ENCODE data around the gene MOSPD3. TPM values are rescaled to one million over a fixed set of nuclear protein-coding genes. Genes with fewer than 3 reads are reported as not detected.
"Not testable (repeated sequence)": the region's sequence is repeated elsewhere in the genome, so short reads cannot be mapped to it uniquely, and the experiment has no call there.

MOSPD3 gene
- 10 to 100 TPM in 2 of 5 donors, 1 to 10 TPM in 2, not detected in 1; 4.0 to 21.1 (median 9.8) TPM for total RNA-seq
- polyA plus RNA-seq = 10 to 100 TPM; 20.4 to 30.7 (median 29.1) TPM
- long read RNA-seq, donor 1, partial matches to known transcripts = 0 of 4 reads
- long read RNA-seq, donor 1, other reads (novel, unspliced or antisense) = 0 of 4 reads
- long read RNA-seq, donor 2, transcript MOSPD3-203 (5 exons, 1,191 nt) = major isoform, 8 of 11 reads
- long read RNA-seq, donor 2, partial matches to known transcripts = 0 of 11 reads
- long read RNA-seq, donor 2, other reads (novel, unspliced or antisense) = 0 of 11 reads
- long read RNA-seq, donor 3, partial matches to known transcripts = 0 of 2 reads
- long read RNA-seq, donor 3, other reads (novel, unspliced or antisense) = 0 of 2 reads
- long read RNA-seq, donor 4, partial matches to known transcripts = 0 of 1 reads
- long read RNA-seq, donor 4, other reads (novel, unspliced or antisense) = 0 of 1 reads
- long read RNA-seq, donor 5, transcript MOSPD3-203 (5 exons, 1,191 nt) = major isoform, 9 of 17 reads
- long read RNA-seq, donor 5, transcript MOSPD3-208 (3 exons, 571 nt) = minor isoform, 7 of 17 reads
- long read RNA-seq, donor 5, partial matches to known transcripts = 0 of 17 reads
- long read RNA-seq, donor 5, other reads (novel, unspliced or antisense) = 0 of 17 reads
- long read RNA-seq, donor 6, transcript MOSPD3-203 (5 exons, 1,191 nt) = major isoform, 12 of 22 reads
- long read RNA-seq, donor 6, partial matches to known transcripts = 0 of 22 reads
- long read RNA-seq, donor 6, other reads (novel, unspliced or antisense) = 0 of 22 reads
- long read RNA-seq, donor 7, transcript MOSPD3-203 (5 exons, 1,191 nt) = major isoform, 8 of 12 reads
- long read RNA-seq, donor 7, partial matches to known transcripts = 0 of 12 reads
- long read RNA-seq, donor 7, other reads (novel, unspliced or antisense) = 0 of 12 reads
- long read RNA-seq, donor 8, transcript MOSPD3-203 (5 exons, 1,191 nt) = major isoform, 6 of 9 reads
- long read RNA-seq, donor 8, partial matches to known transcripts = 0 of 9 reads
- long read RNA-seq, donor 8, other reads (novel, unspliced or antisense) = 0 of 9 reads
- long read RNA-seq, donor 9, partial matches to known transcripts = 7 of 11 reads
- long read RNA-seq, donor 9, other reads (novel, unspliced or antisense) = 0 of 11 reads
- long read RNA-seq, donor 10, partial matches to known transcripts = 0 of 2 reads
- long read RNA-seq, donor 10, other reads (novel, unspliced or antisense) = 0 of 2 reads

GRCh38 chr7:100611983-100612729, at the start of gene MOSPD3:
TSS of gene MOSPD3 (plus strand) at chr7:100612540. CDS start at chr7:100612792, 252 bp downstream.
- H3K36me3 ChIP-seq = peaks cover 0 to 22% (median 14%) of the 10 kb centered on the region in 4 donors
- DNase-seq = peak; percentile 99 to 100
- H3K4me3 ChIP-seq = peak within 1 kb of the TSS; percentile 70 to 89 (median 86)
- 0 to 1% (median 0%) methylated on average over 24 to 61 of the region's 61 CpGs for WGBS, 5 donors
- intact Hi-C loops (cut with DNase I; ENCODE audit: low total_unique reads) = no loop called here
- TF ChIP-seq POLR2AphosphoS5 (IDR thresholded peaks at IDR 0.05) (peak; percentile 56 to 86 (median 82)), POLR2A (IDR thresholded peaks at IDR 0.05) (peak in 2 of 4 donors; percentile 8 to 23), CTCF (IDR thresholded peaks at IDR 0.05) (peak in 1 of 7 experiments; percentile 21), EP300 (IDR thresholded peaks at IDR 0.05) (peak; percentile 19)
- H3K27me3 ChIP-seq = no peaks in the 10 kb centered on the region
- H3K27ac ChIP-seq = peak within 1 kb of the TSS; percentile 88 to 98 (median 96)
- H3K9me3 ChIP-seq = no peaks in the 10 kb centered on the region
- peaks cover 9 to 22% (median 20%) of the 10 kb centered on the region in 4 donors for H3K4me1 ChIP-seq

GRCh38 chr7:100563100-100563564, 49.2 kb upstream of the MOSPD3 start:
- H3K36me3 ChIP-seq = peaks cover 7 to 73% (median 46%) of the 10 kb centered on the region in 4 donors
- no peak for TF ChIP-seq POLR2A (IDR thresholded peaks at IDR 0.05)
- no peak for TF ChIP-seq EP300 (IDR thresholded peaks at IDR 0.05)
- TF ChIP-seq POLR2AphosphoS5 (IDR thresholded peaks at IDR 0.05) = no peak
- TF ChIP-seq CTCF (IDR thresholded peaks at IDR 0.05) = no peak
- no peaks in the 10 kb centered on the region for H3K27me3 ChIP-seq
- DNase-seq = no peak
- intact Hi-C loops (cut with DNase I; ENCODE audit: low total_unique reads) = loop anchor here (5.0 kb wide), 1 partner anchor 91 kb away; no protein-coding TSS in a partner anchor
- WGBS, 5 donors = 90 to 96% (median 91%) methylated on average over 8 of the region's 8 CpGs
- no peaks in the 10 kb centered on the region for H3K9me3 ChIP-seq
- no peak overlapping the region for H3K4me3 ChIP-seq
- H3K27ac ChIP-seq = no peak overlapping the region
- H3K4me1 ChIP-seq = peaks cover 4 to 27% (median 24%) of the 10 kb centered on the region in 4 donors

- Histone ChIP-seq H3K36me3 (peaks cover 7 to 65% (median 45%) of the 10 kb centered on the region in 4 donors), H3K9me3 (no peaks in the 10 kb centered on the region), H3K4me3 (no peak overlapping the region), H3K4me1 (peaks cover 4 to 35% (median 29%) of the 10 kb centered on the region in 4 donors), H3K27me3 (no peaks in the 10 kb centered on the region), H3K27ac (no peak overlapping the region)
- TF ChIP-seq POLR2AphosphoS5 (IDR thresholded peaks at IDR 0.05) (no peak), CTCF (IDR thresholded peaks at IDR 0.05) (peak in 6 of 7 experiments; percentile 52 to 99 (median 97)), POLR2A (IDR thresholded peaks at IDR 0.05) (no peak)
- 30 to 34% (median 31%) methylated on average over 12 of the region's 12 CpGs for WGBS, 5 donors
- peak; percentile 87 to 89 for DNase-seq
- intact Hi-C loops (cut with DNase I; ENCODE audit: low total_unique reads) = loop anchor here (5.0 kb wide), 1 partner anchor 92 kb away; no protein-coding TSS in a partner anchor
Observed at GRCh38 chr7:100563809-100564400, 48.4 kb upstream of the MOSPD3 start.

- Histone ChIP-seq H3K36me3 (peaks cover 7 to 62% (median 45%) of the 10 kb centered on the region in 4 donors), H3K4me1 (peaks cover 5 to 35% (median 29%) of the 10 kb centered on the region in 4 donors)
- not testable (repeated sequence) for H3K27ac ChIP-seq, H3K9me3 ChIP-seq, H3K27me3 ChIP-seq, DNase-seq, H3K4me3 ChIP-seq
- intact Hi-C loops (cut with DNase I; ENCODE audit: low total_unique reads) = loop anchor here (5.0 kb wide), 1 partner anchor 92 kb away; no protein-coding TSS in a partner anchor
- WGBS, 5 donors = 86 to 92% (median 89%) methylated on average over 6 of the region's 6 CpGs
Observed at GRCh38 chr7:100564405-100564804, 47.9 kb upstream of the MOSPD3 start.

All from stomach (tissue), 19 donors.